Transverse colon (tissue), 4 donors: ENCODE measurements around the gene SGSM1. TPM values are rescaled to one million over a fixed set of nuclear protein-coding genes. Genes with fewer than 3 reads are reported as not detected.
A peak's percentile ranks its signal among the peaks of the same experiment; 100 is the strongest.

ENCODE experiments used
- DNase-seq: peaks from one replicate; pipeline ENCODE4 v3.0.0-alpha.2; 2019
- H3K27ac ChIP-seq, 4 donors: fragments of 200-600 bp; sonication (generic); 2 replicates each; pipeline ENCODE4 v1.5.1; 2016 to 2018; ENCODE audit warnings: inconsistent platforms in 4 of 4
- H3K27me3 ChIP-seq: fragments of 200-600 bp; sonication (generic); 2 replicates; pipeline ENCODE4 v1.5.1; 2017; ENCODE audit warnings: inconsistent platforms
- H3K36me3 ChIP-seq, 4 donors: fragments of 200-600 bp; sonication (generic); 2 replicates each; pipeline ENCODE4 v1.5.1; 2017 to 2019; ENCODE audit warnings: inconsistent platforms in 4 of 4
- H3K4me1 ChIP-seq, 4 donors: fragments of 200-600 bp; sonication (generic); 2 replicates each; pipeline ENCODE4 v1.5.1; 2017 to 2020; ENCODE audit warnings: inconsistent platforms in 4 of 4
- H3K4me3 ChIP-seq, 4 donors: fragments of 200-600 bp; sonication (generic); 1 replicate in 1 of 4; 2 replicates in 3 of 4; pipeline versions ENCODE4 v1.5.1 to v1.6.1; 2017 to 2019; ENCODE audit warnings: inconsistent platforms in 4 of 4
- H3K9me3 ChIP-seq, 2 donors: fragments of 200-600 bp; sonication (generic); 2 replicates each; pipeline ENCODE4 v1.5.1; 2017 to 2019; ENCODE audit warnings: inconsistent platforms in 2 of 2
- CTCF ChIP-seq, 5 experiments: fragments of 200-600 bp in 3 of 5; fragments of 450-650 bp in 2 of 5; sonication (generic) in 3 of 5; IDR thresholded peaks; 1 replicate in 2 of 5; 2 replicates in 3 of 5; pipeline ENCODE4 v1.5.1; 2016 to 2017; ENCODE audit warnings: antibody characterized with exemption in 5 of 5, inconsistent platforms in 3 of 5, mild to moderate bottlenecking in 2 of 5, moderate library complexity in 1 of 5
- EP300 ChIP-seq: sonication (generic); formaldehyde crosslinking; IDR thresholded peaks from one replicate; pipeline ENCODE4 v1.6.1; 2017; ENCODE audit warnings: antibody characterized with exemption, low read depth
- POLR2A ChIP-seq: fragments of 450-650 bp; IDR thresholded peaks from one replicate; pipeline ENCODE4 v1.6.1; 2016; ENCODE audit warnings: antibody characterized with exemption, mild to moderate bottlenecking, moderate library complexity
- POLR2AphosphoS5 ChIP-seq, 3 donors: sonication (generic); formaldehyde crosslinking; IDR thresholded peaks; one replicate each; pipeline ENCODE4 v1.6.1; 2016; ENCODE audit warnings: antibody characterized with exemption in 3 of 3
- WGBS, 2 donors: methylation state at CpG; one replicate each; pipeline ENCODE4 v1.1.5; 2018; ENCODE audit warnings: low coverage in 1 of 2; 5-methylcytosine and 5-hydroxymethylcytosine counted together
- in situ Hi-C, 4 donors: fragments of 200-750 bp; cut with MboI; loops; one replicate each; pipeline versions ENCODE4 v1.15.0 to v1.15.1; 2017; ENCODE audit warnings: low sequenced_read_pairs in 3 of 4, low pct_ligation_motif_present in 1 of 4, low pct_unique_long_range_greater_than_20kb in 1 of 4
- intact Hi-C: fragments of 100-400 bp; cut with DNase I; formaldehyde crosslinking; loops from one replicate; pipeline ENCODE4 v1.15.1; 2023; ENCODE audit warnings: low total_unique reads
- total RNA-seq, 4 donors: library from RNA; depleted of rRNA; stranded (reverse); fragments of >200 nt; gene quantifications; one replicate each; pipeline ENCODE4 v1.1.0, GENCODE V29; 2016

SGSM1 gene
- total RNA-seq, 4 donors from 2014 or later: 2.5 to 6.2 (median 3.7) TPM

- intact Hi-C loops (no loop called here), in situ Hi-C loops (loop anchor here in 1 of 4 donors (10.0 kb wide), 1 partner anchor 81 kb away; the partner anchor contains the start of gene PIWIL3)
- no peak overlapping the region for H3K4me3 ChIP-seq
- H3K27me3 ChIP-seq: no peaks in the 10 kb centered on the region
- TF ChIP-seq POLR2AphosphoS5 (IDR thresholded peaks at IDR 0.05) (no peak), CTCF (IDR thresholded peaks at IDR 0.05) (no peak), EP300 (no peak), POLR2A (no peak)
- no peak for DNase-seq
- WGBS, 2 donors: 87 to 90% methylated on average over 3 of the region's 3 CpGs
- no peak overlapping the region for H3K27ac ChIP-seq
- no peaks in the 10 kb centered on the region for H3K9me3 ChIP-seq
- H3K36me3 ChIP-seq: no peaks in the 10 kb centered on the region
- H3K4me1 ChIP-seq: no peaks in the 10 kb centered on the region
Measured at GRCh38 chr22:24855794-24856193, 49.8 kb downstream of the SGSM1 start.

- no peak for DNase-seq
- Histone ChIP-seq H3K4me1 (no peaks in the 10 kb centered on the region), H3K27me3 (no peaks in the 10 kb centered on the region), H3K4me3 (no peak overlapping the region), H3K9me3 (no peaks in the 10 kb centered on the region), H3K36me3 (no peaks in the 10 kb centered on the region), H3K27ac (no peak overlapping the region)
- in situ Hi-C loops (loop anchor here in 1 of 4 donors (10.0 kb wide), 1 partner anchor 83 kb away; the partner anchor contains the start of gene PIWIL3), intact Hi-C loops (loop anchor here (1.0 kb wide), 1 partner anchor 18 kb away; no protein-coding TSS in a partner anchor)
- no peak for TF ChIP-seq POLR2AphosphoS5 (IDR thresholded peaks at IDR 0.05)
- TF ChIP-seq POLR2A: no peak
- TF ChIP-seq EP300: no peak
- no peak for TF ChIP-seq CTCF (IDR thresholded peaks at IDR 0.05)
- 87 to 100% methylated on average over 1 to 2 of the region's 2 CpGs for WGBS, 2 donors
Measured at GRCh38 chr22:24857576-24857975, 51.6 kb downstream of the SGSM1 start.

GRCh38 chr22:24859587-24859986 lies 53.6 kb downstream of the SGSM1 start:
- 60 to 77% methylated on average over 1 to 9 of the region's 9 CpGs for WGBS, 2 donors
- Histone ChIP-seq H3K4me3 (no peak overlapping the region), H3K9me3 (no peaks in the 10 kb centered on the region), H3K36me3 (no peaks in the 10 kb centered on the region), H3K27ac (no peak overlapping the region), H3K27me3 (no peaks in the 10 kb centered on the region), H3K4me1 (no peaks in the 10 kb centered on the region)
- TF ChIP-seq POLR2A (no peak), EP300 (no peak), POLR2AphosphoS5 (IDR thresholded peaks at IDR 0.05) (no peak), CTCF (IDR thresholded peaks at IDR 0.05) (no peak)
- intact Hi-C loops: no loop called here
- no peak for DNase-seq
- in situ Hi-C loops: loop anchor here in 1 of 4 donors (10.0 kb wide), 1 partner anchor 85 kb away; the partner anchor contains the start of gene PIWIL3

GRCh38 chr22:24865508-24865907 lies 59.5 kb downstream of the SGSM1 start:
- DNase-seq: peak; percentile 35

More at GRCh38 chr22:24865508-24865907, 59.5 kb downstream of the SGSM1 start:
- in situ Hi-C loops (no loop called here), intact Hi-C loops (no loop called here)
- Histone ChIP-seq H3K9me3 (no peaks in the 10 kb centered on the region), H3K27me3 (no peaks in the 10 kb centered on the region), H3K4me3 (no peak overlapping the region), H3K4me1 (no peaks in the 10 kb centered on the region), H3K27ac (no peak overlapping the region), H3K36me3 (no peaks in the 10 kb centered on the region)
- WGBS, 2 donors: 79% methylated on average over 4 of the region's 4 CpGs; no CpG with 5 or more reads in 1 of the 2 donors
- TF ChIP-seq POLR2A (no peak), POLR2AphosphoS5 (IDR thresholded peaks at IDR 0.05) (no peak), EP300 (no peak), CTCF (IDR thresholded peaks at IDR 0.05) (no peak)
